Neuronal stem cell (in vitro differentiated cells): ENCODE results near the gene SENP6.
"Not testable (repeated sequence)": the region's sequence is repeated elsewhere in the genome, so short reads cannot be mapped to it uniquely, and the experiment has no call there.

ENCODE experiments used
- DNase-seq: peaks from one replicate; pipeline ENCODE4 v3.0.0-alpha.2; 2013; ENCODE audit warnings: low spot score
- H2AFZ ChIP-seq: one replicate; pipeline ENCODE4 v1.6.1; 2013; ENCODE audit warnings: mild to moderate bottlenecking, low read length, inconsistent platforms
- H2AK5ac ChIP-seq: 2 replicates; pipeline ENCODE4 v1.6.1; 2013; ENCODE audit warnings: low read depth, mild to moderate bottlenecking, inconsistent platforms, low read length, moderate library complexity, mixed read lengths
- H2BK120ac ChIP-seq: 2 replicates; pipeline ENCODE4 v1.6.1; 2013; ENCODE audit warnings: low read depth, mild to moderate bottlenecking, inconsistent platforms, low read length, moderate library complexity, mixed read lengths
- H2BK12ac ChIP-seq: one replicate; pipeline ENCODE4 v1.6.1; 2013; ENCODE audit warnings: low read length, inconsistent platforms
- H2BK15ac ChIP-seq: 2 replicates; pipeline ENCODE4 v1.6.1; 2013; ENCODE audit warnings: mild to moderate bottlenecking, low read length, inconsistent platforms, mixed read lengths
- H2BK5ac ChIP-seq: one replicate; pipeline ENCODE4 v1.6.1; 2013; ENCODE audit warnings: inconsistent platforms, mild to moderate bottlenecking, low read length, moderate library complexity
- H3K14ac ChIP-seq: one replicate; pipeline ENCODE4 v1.6.1; 2013; ENCODE audit warnings: low read length, inconsistent platforms
- H3K18ac ChIP-seq: 2 replicates; pipeline ENCODE4 v1.6.1; 2013; ENCODE audit warnings: low read length, inconsistent platforms
- H3K23ac ChIP-seq: 2 replicates; pipeline ENCODE4 v1.6.1; 2013; ENCODE audit warnings: low read depth, mild to moderate bottlenecking, mixed read lengths, low read length, inconsistent platforms; ENCODE audit not compliant: poor library complexity
- H3K27ac ChIP-seq: replicated peaks from 3 replicates; pipeline ENCODE4 v1.5.1; 2013; ENCODE audit warnings: low read length, inconsistent platforms
- H3K27me3 ChIP-seq, 3 experiments: 2 replicates each; pipeline ENCODE4 v1.6.1; 2013; ENCODE audit warnings: low read length in 3 of 3, mild to moderate bottlenecking in 2 of 3, inconsistent platforms in 1 of 3, low read depth in 1 of 3, mixed read lengths in 1 of 3, moderate library complexity in 1 of 3; ENCODE audit not compliant: control insufficient read depth in 3 of 3, insufficient read depth in 3 of 3
- H3K36me3 ChIP-seq, 2 donors: replicated peaks in 1 of 2; 2 replicates each; pipeline ENCODE4 v1.6.1; 2013; ENCODE audit warnings: low read length in 2 of 2; ENCODE audit not compliant: control insufficient read depth in 2 of 2, insufficient read depth in 2 of 2
- H3K4ac ChIP-seq: 2 replicates; pipeline ENCODE4 v1.6.1; 2013; ENCODE audit warnings: inconsistent platforms, mild to moderate bottlenecking, low read length, moderate library complexity
- H3K4me1 ChIP-seq, 2 donors: 1 replicate in 1 of 2; 2 replicates in 1 of 2; pipeline ENCODE4 v1.6.1; 2013; ENCODE audit warnings: low read length in 2 of 2, low read depth in 1 of 2; ENCODE audit not compliant: control insufficient read depth in 2 of 2, insufficient read depth in 1 of 2
- H3K4me2 ChIP-seq: one replicate; pipeline ENCODE4 v1.6.1; 2013; ENCODE audit warnings: mild to moderate bottlenecking, low read length, inconsistent platforms; ENCODE audit not compliant: insufficient read depth, poor library complexity, severe bottlenecking
- H3K4me3 ChIP-seq, 2 donors: 2 replicates each; pipeline ENCODE4 v1.5.1; 2013; ENCODE audit warnings: low read length in 2 of 2, mild to moderate bottlenecking in 2 of 2, inconsistent platforms in 1 of 2, moderate library complexity in 1 of 2
- H3K79me1 ChIP-seq: one replicate; pipeline ENCODE4 v1.6.1; 2013; ENCODE audit warnings: low read depth, mild to moderate bottlenecking, inconsistent platforms, low read length, moderate library complexity
- H3K9ac ChIP-seq: one replicate; pipeline ENCODE4 v1.6.1; 2013; ENCODE audit warnings: mild to moderate bottlenecking, low read depth, low read length, inconsistent platforms; ENCODE audit not compliant: poor library complexity
- H3K9me3 ChIP-seq, 2 donors: replicated peaks in 1 of 2; 2 replicates each; pipeline versions ENCODE3 to v1.6.1; 2013; ENCODE audit warnings: low read length in 2 of 2, mild to moderate bottlenecking in 2 of 2, inconsistent platforms in 1 of 2, low read depth in 1 of 2, mixed read lengths in 1 of 2, moderate library complexity in 1 of 2; ENCODE audit not compliant: control insufficient read depth in 2 of 2, insufficient read depth in 1 of 2
- H4K8ac ChIP-seq: one replicate; pipeline ENCODE4 v1.6.1; 2013; ENCODE audit warnings: low read depth, mild to moderate bottlenecking, inconsistent platforms, low read length, moderate library complexity
- H4K91ac ChIP-seq: one replicate; pipeline ENCODE4 v1.6.1; 2013; ENCODE audit warnings: low read length, low read depth, mild to moderate bottlenecking, inconsistent platforms; ENCODE audit not compliant: poor library complexity
- WGBS, 2 donors: extraction: QIAGEN DNeasy Blood & Tissue Kit; methylation state at CpG; one replicate each; pipeline ENCODE4 v1.1.7; 2013; ENCODE audit warnings: missing lambda C conversion rate in 2 of 2, mixed read lengths in 1 of 2; ENCODE audit not compliant: insufficient read length in 2 of 2, insufficient replicate concordance in 1 of 2; ENCODE audit errors: extremely low coverage in 2 of 2; 5-methylcytosine and 5-hydroxymethylcytosine counted together

The SENP6 gene

DNA sequence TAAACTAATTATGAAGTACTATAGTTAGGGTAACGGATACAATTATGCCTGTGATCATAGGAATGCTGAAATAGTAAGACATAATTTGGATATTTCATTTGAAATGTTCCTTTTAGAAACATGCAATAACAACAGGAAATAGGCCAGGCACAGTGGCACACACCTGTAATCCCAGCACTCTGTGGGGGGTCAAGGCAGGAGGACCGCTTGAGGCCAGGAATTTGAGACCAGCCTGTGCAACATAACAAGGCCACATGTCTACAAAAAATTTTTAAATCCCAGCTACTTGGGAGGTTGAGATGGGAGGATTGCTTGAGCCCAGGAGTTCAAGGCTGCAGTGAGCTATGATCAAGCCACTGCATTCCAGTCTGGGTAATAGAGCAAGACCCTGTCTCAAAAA, 121.7 kb downstream of the SENP6 start:
- Histone ChIP-seq H2BK120ac (no peak overlapping the region), H2BK5ac (no peak overlapping the region), H3K36me3 (peaks cover 0 to 8% of the 10 kb centered on the region in 2 donors), H3K4me1 (no peaks in the 10 kb centered on the region), H3K18ac (no peak overlapping the region), H3K4me2 (no peak overlapping the region), H4K8ac (no peak overlapping the region), H3K9me3 (no peaks in the 10 kb centered on the region), H2AK5ac (no peak overlapping the region), H2BK12ac (no peak overlapping the region), H3K9ac (no peak overlapping the region), H3K14ac (no peak overlapping the region), H3K79me1 (no peaks in the 10 kb centered on the region), H3K4ac (no peak overlapping the region), H3K23ac (no peak overlapping the region), H3K27me3 (no peaks in the 10 kb centered on the region), H2BK15ac (no peak overlapping the region), H3K27ac (no peak overlapping the region), H2AFZ (no peak overlapping the region), H4K91ac (no peak overlapping the region), H3K4me3 (no peak overlapping the region)
- WGBS, 2 donors, result no CpG with 5 or more reads among the region's 2 CpGs
- no peak for DNase-seq

DNA sequence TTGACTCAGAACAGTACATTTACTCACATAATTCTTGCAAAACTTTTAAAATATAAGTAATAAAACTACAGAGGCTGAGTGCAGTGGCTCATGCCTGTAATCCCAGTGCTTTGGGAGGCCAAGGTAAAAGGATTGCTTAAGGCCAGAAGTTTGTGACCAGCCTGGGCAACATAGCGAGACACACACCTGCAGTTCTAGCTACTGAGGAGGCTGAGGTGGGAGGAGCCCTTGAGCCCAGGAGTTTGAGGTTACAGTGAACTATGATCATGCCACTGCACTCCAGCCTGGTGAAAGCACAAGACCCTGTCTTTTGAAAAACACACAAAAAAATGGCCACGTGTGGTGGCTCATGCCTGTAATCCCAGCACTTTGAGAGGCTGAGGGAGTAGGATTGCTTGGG, 125.5 kb downstream of the SENP6 start:
- DNase-seq, result no peak
- H3K4me3 ChIP-seq, result no peak overlapping the region
- H3K36me3 ChIP-seq, result no peaks in the 10 kb centered on the region
- no peak overlapping the region for H2BK5ac ChIP-seq
- no peak overlapping the region for H3K14ac ChIP-seq
- no peaks in the 10 kb centered on the region for H3K9me3 ChIP-seq
- H3K4me1 ChIP-seq, result no peaks in the 10 kb centered on the region
- H2AFZ ChIP-seq, result no peak overlapping the region
- no peak overlapping the region for H3K23ac ChIP-seq
- no CpG with 5 or more reads among the region's 2 CpGs for WGBS, 2 donors
- H4K91ac ChIP-seq, result no peak overlapping the region
- H4K8ac ChIP-seq, result no peak overlapping the region
- H3K27ac ChIP-seq, result no peak overlapping the region
- no peak overlapping the region for H3K4me2 ChIP-seq
- no peak overlapping the region for H3K4ac ChIP-seq
- no peak overlapping the region for H2AK5ac ChIP-seq
- no peaks in the 10 kb centered on the region for H3K27me3 ChIP-seq
- H3K79me1 ChIP-seq, result no peaks in the 10 kb centered on the region
- no peak overlapping the region for H2BK15ac ChIP-seq
- no peak overlapping the region for H2BK120ac ChIP-seq
- no peak overlapping the region for H3K18ac ChIP-seq
- no peak overlapping the region for H3K9ac ChIP-seq
- no peak overlapping the region for H2BK12ac ChIP-seq

DNA sequence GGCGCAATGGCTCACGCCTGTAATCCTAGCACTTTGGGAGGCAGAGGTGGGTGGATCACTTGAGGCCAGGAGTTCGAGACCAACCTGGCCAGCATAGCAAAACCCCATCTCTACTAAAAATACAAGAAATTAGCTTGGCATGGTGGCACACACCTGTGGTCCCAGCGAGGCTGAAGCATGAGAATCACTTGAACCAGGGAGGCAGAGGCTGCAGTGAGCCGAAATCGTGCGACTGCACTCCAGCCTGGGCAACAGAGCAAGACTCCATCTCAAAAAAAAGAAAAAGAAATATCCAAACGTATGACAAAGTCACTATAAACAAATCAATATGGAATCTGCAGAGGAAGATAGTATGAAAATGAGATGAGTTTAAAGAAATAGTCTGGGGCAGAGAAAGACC, 129.3 kb downstream of the SENP6 start:
- H3K27me3 ChIP-seq, H3K36me3 ChIP-seq, H3K27ac ChIP-seq, H2BK15ac ChIP-seq, H4K91ac ChIP-seq, H3K9me3 ChIP-seq, H2BK12ac ChIP-seq, H3K4me2 ChIP-seq, H2BK5ac ChIP-seq, H3K4me1 ChIP-seq, H2BK120ac ChIP-seq, DNase-seq, H3K18ac ChIP-seq, H4K8ac ChIP-seq, H3K4me3 ChIP-seq, H2AK5ac ChIP-seq, H3K23ac ChIP-seq, H3K9ac ChIP-seq, H3K14ac ChIP-seq, H3K79me1 ChIP-seq, H2AFZ ChIP-seq, H3K4ac ChIP-seq: not testable (repeated sequence)
- no CpG with 5 or more reads among the region's 8 CpGs for WGBS, 2 donors

DNA sequence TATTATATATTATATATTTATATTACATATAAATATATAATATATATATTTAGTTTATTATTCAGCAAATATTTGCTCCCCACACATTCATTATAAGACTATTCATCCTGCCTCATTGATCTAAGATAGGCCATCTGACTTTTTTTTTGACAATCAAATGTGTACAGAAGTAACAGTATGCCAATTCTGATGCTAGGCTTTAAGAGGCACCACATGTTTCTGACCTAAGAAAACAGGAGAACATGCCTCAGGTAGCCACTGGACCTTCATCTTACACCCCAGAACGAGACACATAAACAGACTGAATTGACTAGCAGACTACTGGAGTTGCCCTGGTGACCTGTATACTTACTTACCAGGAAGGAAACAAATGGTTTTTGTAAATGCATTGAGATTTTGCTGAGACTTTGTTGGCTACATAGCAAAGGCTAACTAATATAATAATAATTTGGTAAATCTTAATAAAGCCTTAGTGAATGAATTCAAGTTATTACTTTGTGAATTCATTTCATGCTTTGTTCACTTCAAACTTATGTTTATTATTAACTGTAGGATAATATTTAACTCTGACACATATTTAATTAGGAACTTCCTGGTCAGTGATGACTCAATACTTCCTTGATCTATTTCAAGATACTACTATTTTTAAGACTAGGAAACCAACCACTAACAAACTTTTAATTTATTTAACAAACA, 134.0 kb downstream of the SENP6 start:
- no peak overlapping the region for H3K27ac ChIP-seq
- no peak overlapping the region for H2BK12ac ChIP-seq
- H3K4me2 ChIP-seq, result no peak overlapping the region
- no peak overlapping the region for H3K23ac ChIP-seq
- no peaks in the 10 kb centered on the region for H3K79me1 ChIP-seq
- WGBS, 2 donors, result no CpG with 5 or more reads among the region's 1 CpG
- DNase-seq, result no peak
- no peaks in the 10 kb centered on the region for H3K36me3 ChIP-seq
- no peak overlapping the region for H3K18ac ChIP-seq
- no peak overlapping the region for H4K91ac ChIP-seq
- H3K9me3 ChIP-seq, result no peaks in the 10 kb centered on the region
- no peak overlapping the region for H3K14ac ChIP-seq
- no peak overlapping the region for H3K4me3 ChIP-seq
- H3K4me1 ChIP-seq, result no peaks in the 10 kb centered on the region
- no peak overlapping the region for H2BK15ac ChIP-seq
- no peak overlapping the region for H3K4ac ChIP-seq
- no peak overlapping the region for H4K8ac ChIP-seq
- no peak overlapping the region for H2BK5ac ChIP-seq
- no peak overlapping the region for H2AK5ac ChIP-seq
- H3K27me3 ChIP-seq, result no peaks in the 10 kb centered on the region
- H3K9ac ChIP-seq, result no peak overlapping the region
- H2BK120ac ChIP-seq, result no peak overlapping the region
- no peak overlapping the region for H2AFZ ChIP-seq
